Left lobe of liver (tissue), 2 donors: Measurements from ENCODE around the gene SYT3. TPM values are rescaled to one million over a fixed set of nuclear protein-coding genes. Genes with fewer than 3 reads are reported as not detected.

ENCODE experiments used
- ATAC-seq: fragments of 200-7000 bp; cut with Tn5 transposase; one replicate; pipeline ENCODE4 v1.9.1; 2020; ENCODE audit warnings: mild to moderate bottlenecking, moderate library complexity
- DNase-seq: peaks from one replicate; pipeline ENCODE4 v3.0.0-alpha.2; 2020; ENCODE audit warnings: low spot score
- total RNA-seq: library from RNA; stranded (reverse); gene quantifications from one replicate; pipeline ENCODE4 v1.2.1, GENCODE V29; 2021
- donor health status: DM: no; HTN: no; CAD: no; lungs with moderate emphysema.
- donor health status: DM: no; HTN: yes; CAD: no.

The SYT3 gene, protein sequence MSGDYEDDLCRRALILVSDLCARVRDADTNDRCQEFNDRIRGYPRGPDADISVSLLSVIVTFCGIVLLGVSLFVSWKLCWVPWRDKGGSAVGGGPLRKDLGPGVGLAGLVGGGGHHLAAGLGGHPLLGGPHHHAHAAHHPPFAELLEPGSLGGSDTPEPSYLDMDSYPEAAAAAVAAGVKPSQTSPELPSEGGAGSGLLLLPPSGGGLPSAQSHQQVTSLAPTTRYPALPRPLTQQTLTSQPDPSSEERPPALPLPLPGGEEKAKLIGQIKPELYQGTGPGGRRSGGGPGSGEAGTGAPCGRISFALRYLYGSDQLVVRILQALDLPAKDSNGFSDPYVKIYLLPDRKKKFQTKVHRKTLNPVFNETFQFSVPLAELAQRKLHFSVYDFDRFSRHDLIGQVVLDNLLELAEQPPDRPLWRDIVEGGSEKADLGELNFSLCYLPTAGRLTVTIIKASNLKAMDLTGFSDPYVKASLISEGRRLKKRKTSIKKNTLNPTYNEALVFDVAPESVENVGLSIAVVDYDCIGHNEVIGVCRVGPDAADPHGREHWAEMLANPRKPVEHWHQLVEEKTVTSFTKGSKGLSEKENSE
- not detected for total RNA-seq

DNA sequence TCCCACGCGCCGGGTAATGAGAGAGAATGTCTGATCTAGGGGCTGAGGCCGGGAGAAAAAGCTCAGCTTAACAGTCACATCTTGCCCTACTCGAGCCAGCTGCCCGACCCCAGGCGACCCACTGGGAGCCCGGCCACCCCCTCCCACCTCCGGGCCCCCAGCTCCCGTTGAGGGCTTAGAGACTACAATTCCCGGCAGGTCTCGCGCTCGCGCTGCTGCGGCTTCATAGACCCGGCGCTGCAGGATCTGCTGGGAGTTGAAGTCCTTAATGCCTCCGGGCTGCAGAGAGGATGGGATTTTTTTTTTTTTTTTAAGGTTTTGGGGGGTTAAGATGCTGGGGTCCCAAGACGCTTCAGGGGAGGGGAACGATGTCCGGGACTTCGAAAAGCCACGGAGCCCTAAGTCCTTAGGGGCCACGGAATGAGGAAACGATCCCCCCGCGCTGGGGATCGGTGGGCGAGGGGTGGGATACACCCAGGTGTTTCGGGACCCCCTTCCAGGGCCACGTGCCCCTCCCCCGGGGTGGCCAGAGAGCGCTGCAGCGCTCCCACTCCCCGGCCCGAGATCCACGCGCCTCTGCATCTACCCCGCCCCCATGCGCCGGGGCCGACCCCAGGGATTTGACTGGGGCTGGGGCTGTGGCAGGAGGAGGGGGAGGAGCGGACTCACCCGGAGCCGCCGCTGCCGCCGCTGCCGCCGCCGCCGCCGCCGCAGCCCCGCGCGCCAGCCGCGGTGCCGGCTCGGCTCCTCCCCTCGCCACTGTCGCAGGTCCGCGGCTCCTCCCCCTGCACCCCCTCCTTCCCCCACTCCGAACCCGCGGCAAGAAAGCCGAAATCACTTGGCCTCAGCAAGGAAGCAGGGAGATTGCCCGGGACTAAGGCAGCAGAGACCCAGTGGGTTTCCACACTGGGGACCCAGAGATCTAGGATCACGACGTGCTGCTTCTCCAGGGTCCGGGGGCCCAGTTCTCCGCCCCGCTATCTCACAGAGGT, at the start of gene SYT3:
SYT3 (minus strand) TSS at position 761 of the 992 bp plus-strand sequence. CDS start 2,470 bp downstream, outside the sequence.
- no peak for DNase-seq
- peak; percentile 54 for ATAC-seq

DNA sequence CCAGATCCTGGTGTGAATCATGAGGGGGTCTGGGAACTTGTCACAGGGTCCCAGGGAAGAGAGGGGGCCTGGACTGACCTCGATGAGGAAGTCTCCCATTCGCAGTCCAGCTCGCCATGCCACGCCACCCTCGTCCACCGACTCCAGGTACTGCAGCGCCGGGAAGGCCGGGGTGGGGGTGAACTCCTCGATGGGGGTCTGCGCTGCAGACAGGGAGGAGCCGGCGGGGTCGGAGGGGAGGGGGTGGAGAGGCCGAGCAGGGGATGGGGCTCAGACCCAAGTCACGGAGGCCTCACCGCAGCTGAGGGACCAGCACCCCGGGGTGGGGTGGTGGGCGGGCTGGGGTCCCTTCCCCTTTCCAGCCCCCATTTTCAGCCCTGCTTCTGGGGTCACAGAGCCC, 49.1 kb upstream of the SYT3 start:
- ATAC-seq (no peak), DNase-seq (no peak)

DNA sequence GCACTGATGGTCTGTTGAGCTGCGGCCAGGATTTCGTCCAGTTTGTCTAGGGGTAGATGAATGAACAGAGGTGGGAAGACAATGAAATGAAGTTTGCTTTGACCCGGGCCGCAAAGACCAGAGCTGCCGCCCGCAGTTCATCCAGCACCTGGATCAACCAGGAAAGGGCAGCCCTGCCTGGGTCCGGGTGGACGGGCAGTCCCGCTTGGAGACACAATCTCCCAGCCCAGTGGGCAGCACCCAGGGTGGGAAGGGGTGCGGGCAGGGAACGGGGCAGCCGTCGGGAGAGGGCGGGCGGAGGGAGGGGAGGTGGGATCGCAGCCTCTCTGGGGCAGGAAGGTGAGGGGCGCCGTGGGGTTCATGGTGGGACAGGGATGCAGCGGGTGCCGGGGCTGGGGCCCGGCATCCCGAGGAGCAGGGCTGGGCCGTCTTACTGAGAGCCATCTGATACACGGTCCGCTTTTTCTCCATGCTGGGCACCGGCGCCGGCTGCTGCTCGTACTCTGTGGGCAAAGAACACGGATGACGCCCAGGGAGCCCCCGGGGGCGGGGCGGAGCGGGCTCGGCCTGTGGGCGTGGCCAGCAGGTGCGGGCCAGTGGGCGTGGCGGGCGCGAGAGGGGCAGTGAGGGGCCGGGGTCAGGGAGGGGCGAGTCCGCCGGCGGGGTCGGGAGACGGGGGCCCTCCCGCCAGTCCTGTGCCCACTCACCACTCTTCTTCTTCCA, 46.8 kb upstream of the SYT3 start:
- DNase-seq (no peak), ATAC-seq (no peak)

DNA sequence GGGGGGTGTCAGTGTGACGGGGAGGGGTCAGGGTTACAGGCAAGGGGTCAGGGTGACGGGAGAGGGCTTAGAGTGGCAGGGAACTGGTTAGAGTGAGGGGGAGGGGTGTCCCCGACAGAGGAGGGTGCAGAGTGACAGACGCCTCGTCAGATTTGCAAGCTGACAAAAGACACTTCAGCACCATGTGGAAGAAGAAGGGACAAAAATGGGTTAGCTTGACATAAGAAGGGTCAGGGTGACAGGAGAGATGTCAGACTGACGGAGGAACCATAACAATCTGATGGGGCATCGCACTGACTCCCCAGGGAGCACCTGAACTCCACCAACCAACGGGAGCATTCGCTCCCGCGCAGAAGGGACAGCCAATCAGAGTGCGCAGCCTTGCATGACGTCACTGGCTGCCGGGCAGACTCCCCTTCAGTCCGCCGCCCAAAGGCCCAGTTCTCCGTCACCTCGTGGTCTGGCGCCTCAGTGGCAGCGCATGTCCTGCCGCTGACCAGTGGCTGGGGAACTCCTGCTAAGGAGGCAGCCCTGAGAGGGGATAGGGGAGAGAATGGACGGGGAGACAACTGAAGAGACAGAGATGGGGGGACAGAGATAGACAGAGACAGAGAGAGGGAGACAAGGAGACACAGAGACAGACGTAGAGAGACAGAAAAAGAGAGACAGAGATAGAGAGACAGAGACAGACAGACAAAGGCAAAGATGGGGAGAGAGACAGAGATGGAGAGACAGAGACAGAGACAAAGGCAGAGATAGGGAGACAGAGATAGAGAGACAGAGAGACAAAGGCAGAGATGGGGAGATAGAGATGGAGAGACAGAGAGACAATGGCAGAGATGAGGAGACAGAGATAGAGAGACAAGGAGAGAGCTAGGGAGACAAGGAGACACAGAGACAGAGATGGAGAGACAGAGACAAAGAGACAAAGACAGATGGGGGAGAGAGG, 39.8 kb upstream of the SYT3 start:
- ATAC-seq (peak; percentile 89), DNase-seq (peak; percentile 69)

DNA sequence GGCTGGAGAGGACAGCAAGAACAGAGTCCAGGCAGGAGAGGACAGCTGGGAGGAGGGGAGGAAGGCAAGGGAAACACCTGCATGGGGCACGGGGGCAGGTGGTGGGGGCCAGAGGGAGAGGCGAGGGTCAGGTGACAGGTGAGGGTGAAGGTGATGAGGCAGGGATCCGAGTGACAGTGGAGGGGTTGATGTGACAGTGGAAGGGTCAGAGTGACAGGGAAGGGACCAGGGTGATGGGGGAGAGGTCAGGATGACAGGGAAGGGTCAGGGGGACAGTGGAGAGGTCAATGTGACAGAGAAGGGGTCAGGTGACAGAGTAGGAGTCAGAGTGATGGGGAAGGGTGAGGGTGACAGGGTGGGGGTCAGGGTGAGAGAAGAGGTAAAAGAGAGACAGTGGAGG, 38.6 kb upstream of the SYT3 start:
- ATAC-seq (no peak), DNase-seq (no peak)

DNA sequence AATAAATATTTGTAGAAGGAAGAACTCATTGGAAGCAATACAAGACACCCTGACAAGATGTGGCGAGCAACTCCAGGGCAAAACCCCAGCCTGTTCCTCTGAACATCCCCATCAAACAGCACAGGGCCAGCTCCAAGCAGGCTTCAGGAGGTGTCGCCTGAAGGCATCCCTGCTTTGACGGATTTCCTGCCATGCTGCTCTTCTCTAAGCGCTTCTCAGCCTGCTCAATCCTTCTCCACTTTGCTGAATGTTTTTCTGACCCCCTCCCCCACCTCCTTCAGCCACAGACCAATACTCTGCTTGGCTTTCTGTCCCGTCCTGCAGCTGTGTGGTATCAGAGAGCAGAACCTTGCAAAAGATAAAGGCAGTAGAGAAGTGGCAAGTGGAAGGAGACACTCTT, 38.0 kb upstream of the SYT3 start:
- no peak for ATAC-seq
- no peak for DNase-seq

DNA sequence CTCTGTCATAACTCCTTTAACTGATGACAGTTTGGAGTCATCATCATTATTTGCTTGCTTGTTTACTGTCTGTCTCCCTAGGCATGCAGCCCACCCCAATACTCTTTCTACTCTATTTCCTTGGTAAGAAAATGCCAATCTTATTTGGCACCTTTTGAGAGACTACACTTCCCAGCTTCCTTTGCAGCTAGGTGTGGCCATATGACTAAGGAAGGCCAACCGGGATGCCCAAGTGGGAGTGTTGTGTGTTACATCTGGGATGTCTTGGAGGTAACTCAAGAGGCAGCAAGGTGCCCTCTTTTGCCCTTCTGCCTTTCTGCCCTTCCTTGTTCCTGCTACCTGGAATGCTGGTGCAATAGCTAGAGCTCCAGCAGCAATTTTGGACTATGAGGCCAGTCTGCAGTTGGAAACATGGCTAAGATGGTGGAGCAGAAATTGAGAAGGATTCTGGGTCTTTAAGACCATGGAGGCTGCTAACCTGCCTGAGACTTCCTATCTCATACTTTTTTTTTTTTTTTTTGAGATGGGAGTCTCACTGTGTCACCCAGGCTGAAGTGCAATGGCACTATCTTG, 37.0 kb upstream of the SYT3 start:
- DNase-seq (no peak), ATAC-seq (no peak)

DNA sequence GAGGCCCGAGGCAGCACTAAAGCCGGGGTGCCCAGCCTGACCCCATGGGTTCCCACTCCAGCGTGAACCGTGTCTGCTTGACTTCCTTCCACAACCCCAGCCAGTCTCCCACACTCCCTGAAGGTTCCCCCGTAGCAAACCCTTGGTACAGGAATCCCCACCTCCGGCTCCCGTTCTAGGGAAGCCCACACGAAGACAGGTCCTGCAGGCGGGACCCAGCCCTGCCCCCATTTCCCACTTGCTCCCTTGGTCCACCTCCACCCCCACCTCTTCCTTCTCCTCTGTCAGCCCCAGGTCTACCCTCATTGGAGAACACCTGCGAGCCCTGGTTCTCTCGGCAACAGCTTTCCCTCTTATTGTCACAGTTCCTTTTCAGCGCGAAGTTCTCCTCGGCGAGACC, 33.4 kb upstream of the SYT3 start:
- DNase-seq (no peak), ATAC-seq (no peak)

DNA sequence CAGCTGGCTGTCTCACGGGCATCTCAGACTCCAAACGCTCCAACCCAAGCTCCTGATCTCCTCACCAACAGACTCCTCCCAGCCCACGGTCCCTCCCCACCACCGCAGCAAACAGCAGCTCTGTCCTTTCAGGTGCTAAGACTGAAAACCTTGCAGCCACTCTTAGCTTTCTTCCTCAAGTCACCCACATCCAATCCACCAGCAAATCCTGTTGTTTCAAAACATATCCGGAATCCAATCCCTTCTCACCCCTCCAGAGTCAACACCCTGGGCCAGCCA, 30.4 kb upstream of the SYT3 start:
- no peak for DNase-seq
- no peak for ATAC-seq

DNA sequence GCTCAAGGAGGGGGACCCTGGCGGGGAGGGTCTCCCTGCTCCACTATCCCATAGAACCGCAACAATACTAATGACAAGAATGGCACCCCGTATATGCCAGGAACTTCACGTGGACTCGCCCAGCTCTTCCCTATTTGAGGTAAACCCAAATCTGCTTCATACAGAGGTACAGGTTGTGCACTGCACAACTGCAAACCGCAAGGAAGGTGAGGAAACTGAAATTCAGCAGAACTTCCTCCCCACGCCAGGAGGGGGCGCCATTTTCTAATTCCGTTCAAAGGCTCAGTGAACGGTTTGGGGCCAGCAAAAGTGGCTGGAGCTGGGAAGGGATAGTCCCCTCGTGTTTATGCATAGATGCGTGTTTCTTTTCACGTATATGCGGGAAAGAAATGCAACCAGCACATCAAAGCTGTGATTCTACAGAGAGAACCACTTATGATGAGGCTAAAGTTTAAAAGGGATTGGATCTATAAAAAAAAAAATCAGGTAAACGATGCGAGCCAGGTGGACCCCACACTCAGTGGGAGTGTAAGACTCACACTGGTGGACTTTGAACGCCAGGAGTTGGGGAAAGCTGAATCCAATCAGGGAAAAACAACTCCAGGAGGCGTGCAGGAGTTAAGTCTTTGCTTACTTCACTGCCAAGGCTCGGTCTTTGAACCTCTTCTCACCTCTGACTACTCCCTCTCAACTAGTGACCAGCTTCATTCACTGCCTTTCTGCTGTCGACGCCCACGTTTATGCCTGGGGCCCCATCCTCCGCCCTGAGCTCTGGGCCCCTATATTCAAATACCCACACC, 29.8 kb upstream of the SYT3 start:
- ATAC-seq = peak; percentile 54
- DNase-seq = no peak

DNA sequence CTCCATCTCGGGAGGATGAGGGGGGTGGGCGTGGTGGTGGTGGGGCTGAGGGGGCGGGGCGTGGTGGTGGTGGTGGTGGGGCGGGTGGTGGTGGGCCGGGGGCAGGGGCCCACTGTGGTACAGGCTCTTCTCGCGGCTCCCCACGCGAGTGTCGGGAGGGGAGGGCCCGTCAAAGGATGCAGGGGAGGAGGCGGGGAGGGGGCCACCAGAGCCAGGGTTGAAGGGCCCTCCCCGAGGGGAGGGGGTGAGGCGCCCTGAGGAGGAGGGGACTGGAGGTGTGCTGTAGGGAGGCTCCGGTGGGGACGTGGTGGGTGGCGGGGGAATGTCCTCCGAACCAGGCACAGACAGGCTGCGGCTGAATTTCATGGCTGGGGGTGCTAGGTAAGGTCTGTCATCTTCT, 29.2 kb upstream of the SYT3 start:
- DNase-seq (no peak), ATAC-seq (no peak)

DNA sequence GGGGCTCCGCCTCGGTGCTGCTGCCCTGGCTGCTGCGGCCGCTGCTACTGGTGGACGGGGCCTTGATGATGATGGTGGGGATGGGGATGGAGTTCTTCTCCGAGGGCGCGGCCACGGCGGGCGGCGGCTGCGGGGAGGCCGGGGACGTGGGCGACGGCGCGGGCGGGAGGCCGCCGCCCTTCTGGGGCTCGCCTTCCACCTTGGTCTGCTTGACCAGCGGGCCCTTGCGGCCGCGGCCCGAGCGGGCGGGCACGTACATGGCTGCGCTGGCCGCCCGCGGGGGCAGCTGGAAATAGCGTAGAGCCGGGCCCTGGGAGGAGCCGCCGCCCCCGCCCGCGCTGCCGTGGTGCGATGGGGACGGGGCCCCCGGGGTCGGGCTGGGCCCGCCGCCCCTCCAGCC, 28.7 kb upstream of the SYT3 start:
- DNase-seq (no peak), ATAC-seq (no peak)

DNA sequence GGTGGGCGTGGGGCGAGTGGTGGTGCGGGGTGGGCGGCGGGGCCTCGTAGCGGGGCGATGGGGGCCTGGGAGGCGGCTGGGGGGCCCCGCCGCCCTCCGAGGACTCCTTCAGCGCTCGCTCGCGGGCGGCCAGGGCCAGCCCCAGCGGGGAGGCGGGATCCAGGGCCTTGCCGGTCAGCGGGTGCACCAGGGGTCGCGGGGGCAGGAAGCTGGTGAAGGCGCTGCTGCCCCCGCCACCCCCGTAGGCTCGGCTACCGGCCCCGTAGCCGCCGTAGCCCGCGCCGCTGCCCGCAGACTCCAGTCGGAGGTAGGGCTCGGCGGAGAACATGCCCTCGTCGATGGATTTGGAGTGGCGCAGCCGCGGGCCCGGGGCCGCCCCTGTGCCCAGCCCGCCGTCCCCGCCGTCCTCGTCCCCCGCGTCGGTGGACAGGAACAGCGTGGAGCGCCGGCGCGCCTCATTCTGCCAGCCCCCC, 28.1 kb upstream of the SYT3 start:
- DNase-seq = no peak

DNA sequence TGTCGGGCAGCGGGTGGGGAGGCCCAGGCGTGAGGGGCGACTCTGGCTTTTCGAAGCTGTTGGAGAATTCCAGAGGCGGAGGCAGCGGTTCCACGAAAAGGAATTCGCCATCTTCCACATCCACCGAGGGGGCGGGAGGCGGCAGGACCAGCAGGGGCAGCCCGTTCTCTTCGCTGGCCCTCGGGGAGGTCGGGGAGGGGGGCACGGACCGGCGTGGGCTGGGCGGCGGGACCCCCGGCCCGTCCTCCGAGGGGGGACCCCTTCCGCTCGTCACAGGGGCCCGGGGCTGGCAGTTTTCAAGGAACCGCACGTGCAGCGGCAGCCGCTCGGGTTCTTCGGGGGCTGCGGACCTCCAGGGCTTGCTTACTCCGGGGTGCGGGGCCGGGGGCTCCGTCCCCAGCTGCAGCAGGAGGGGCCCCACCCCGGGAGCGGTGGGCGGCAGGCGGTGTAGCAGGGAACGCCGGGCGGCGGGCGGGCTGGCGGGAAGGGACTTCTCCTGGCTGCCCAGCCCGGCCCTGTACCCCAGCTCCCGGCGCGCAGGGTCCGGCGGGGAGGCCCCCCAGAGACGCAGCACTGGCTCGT, 27.6 kb upstream of the SYT3 start:
- ATAC-seq (no peak), DNase-seq (no peak)

More for the DNA sequence above, 28.1 kb upstream of the SYT3 start:
- ATAC-seq = no peak

DNA sequence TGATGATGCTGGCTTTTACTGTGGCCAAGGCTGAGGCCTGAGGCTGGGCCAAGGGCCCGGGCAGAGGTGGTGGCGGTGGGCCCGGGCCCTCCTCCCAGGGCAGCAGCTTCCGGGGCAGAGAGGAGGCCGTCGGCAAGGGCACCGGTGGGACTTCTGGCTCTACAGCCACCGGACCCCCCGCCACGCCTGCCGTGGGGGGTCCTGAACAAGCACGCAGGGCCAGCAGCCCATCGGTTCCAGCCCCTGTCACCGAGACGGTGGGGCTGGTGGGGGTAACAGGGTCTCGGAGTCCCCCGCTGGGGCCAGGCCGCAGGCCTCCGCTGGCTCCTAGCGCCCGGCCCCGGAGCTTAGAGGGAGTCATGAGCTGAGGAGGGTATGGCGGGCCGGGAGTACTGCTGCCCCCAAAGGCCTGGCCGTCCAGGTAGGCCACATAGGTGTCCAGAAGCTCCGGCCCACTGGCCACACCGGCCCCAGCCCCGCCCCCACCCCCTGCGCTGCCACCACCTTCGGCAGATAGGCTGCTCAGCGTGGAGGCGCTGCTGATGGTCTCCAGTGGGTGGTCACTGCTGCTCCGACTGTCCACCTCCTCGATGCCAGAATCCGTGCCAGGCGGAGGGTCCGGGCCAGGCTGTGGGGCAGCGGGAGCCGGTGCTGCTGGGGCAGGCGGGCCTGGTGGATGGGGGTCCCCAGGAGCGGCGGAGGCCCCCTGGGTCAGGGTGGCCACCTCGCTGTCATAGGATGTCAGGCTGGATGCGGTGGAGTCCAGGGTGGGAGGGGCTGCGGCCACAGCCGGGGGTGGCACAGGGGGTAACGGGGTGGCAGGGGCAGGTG, 26.9 kb upstream of the SYT3 start:
- ATAC-seq (no peak), DNase-seq (no peak)

DNA sequence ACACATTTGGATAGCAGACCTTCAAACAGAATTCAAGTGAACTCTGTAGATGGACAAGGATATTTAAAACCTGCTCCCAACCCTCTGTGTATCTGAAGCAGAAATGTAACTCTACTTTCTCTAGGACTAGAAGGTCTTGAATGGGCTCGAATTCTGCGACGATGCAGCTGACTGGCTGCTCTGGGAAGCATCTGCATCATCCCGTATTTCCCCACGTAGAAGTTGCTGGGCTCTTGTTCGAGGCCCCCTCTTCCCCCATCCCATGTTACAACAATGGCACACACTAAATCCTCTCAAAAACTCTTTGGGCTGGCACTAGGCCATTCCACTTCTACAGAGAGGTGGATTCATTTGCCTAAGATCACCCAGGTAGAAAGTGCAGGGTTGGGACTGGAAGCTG, 24.5 kb upstream of the SYT3 start:
- DNase-seq (no peak), ATAC-seq (no peak)

DNA sequence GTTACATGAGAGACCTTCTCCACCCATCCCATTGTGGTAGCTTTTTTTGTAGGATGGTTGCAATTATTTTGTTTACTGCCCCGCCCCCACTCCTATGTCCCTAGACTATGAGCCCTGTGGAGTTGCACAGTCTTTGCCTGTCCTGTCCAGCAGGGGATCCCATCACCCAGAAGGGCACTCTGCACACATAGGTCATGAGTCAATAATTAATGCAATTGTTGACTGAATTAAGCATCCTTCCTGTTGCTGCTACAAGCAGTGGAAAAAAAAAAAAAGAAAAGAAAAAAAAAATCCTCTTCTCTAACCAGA, 23.8 kb upstream of the SYT3 start:
- ATAC-seq (no peak), DNase-seq (no peak)
